ENCODE measurements around the gene ATP5F1A.
"Not testable (repeated sequence)": the region's sequence is repeated elsewhere in the genome, so short reads cannot be mapped to it uniquely, and the experiment has no call there.

Gene ATP5F1A

DNA sequence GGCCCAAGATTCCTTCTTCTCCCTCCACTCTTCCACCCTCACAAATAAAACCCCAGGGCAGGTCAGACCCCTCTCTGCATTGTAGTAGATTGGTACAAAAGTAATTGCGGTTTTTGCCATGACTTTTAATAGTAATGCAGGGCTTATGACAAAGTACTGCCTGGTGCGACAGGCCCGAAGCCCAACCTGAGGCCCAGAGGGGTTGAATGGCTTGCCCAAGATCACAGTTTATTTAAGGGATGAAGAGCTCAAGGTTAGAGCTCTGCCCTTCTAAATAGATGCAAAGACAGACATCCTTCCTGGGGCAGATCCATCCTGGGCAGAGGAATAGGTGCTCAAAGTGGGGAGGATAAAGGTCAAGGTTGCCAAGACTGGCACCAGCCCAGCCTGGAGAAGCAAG is 25.1 kb downstream of the ATP5F1A start:
- DNase-seq = no peak

DNA sequence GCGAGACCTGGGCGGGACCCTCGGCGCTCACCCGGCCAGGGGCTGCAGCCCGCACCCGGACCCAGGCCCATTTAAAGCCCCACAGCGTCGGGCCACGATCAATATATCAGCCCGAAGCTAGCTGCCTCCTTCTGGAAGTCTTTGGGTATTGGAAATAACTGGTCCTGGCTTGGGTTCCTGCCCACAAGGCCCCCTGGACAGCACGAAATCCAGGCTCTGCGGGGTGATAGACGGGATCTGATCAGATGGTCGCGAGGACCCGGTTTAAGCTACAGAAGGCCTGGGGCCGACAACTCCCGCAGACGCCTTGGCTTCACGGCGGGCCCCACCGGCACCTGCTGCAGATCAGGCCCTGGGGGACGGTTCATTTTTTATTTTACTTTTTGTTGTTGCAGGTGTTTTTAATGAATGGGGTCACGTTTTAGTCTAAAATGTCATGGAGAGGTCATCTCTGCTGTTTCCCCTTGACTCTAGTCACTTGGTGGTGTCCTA is 25.7 kb downstream of the ATP5F1A start:
- DNase-seq = no peak

DNA sequence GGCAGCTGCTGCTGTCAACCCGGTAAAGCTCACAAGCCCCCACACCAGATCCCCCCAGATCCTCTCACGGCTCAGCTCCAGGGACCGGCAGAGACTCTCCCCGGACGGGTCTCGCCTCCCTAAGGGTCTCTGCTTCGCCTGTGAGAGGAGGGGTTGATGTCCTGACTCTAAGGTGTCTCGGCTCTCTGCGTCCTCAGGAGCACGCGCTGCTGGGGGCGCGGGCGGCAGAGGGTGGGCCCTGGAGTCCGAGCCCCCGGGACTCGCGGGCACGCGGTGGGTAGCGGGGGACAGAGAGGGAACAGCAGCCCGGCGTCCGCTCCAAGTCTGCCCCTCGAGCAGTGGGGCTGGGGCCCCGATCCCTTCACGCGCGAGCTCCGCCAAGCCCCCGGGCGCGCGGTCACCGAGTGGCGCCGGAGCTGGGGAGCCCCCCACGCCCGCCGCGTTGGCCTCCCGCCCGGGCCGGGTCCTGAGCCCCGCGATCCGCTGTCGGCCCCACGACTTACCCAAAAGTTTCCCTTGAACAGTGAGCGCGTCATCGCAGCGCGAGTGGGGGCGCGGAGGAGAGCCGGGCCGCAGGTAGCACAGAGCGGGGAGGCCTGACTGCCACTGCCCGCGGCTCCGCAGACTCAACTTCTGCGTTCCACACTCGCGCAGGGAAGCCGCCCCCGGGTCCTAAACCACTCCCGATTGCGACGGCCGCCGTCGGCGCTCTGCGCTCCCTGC is 26.3 kb downstream of the ATP5F1A start, which contains the start of gene PSTPIP2:
Gene PSTPIP2, minus strand, starts transcription at position 608 of the 723 bp plus-strand sequence. Its CDS starts 72 bp downstream, at position 536.
- peak; percentile 69 to 73 for DNase-seq

DNA sequence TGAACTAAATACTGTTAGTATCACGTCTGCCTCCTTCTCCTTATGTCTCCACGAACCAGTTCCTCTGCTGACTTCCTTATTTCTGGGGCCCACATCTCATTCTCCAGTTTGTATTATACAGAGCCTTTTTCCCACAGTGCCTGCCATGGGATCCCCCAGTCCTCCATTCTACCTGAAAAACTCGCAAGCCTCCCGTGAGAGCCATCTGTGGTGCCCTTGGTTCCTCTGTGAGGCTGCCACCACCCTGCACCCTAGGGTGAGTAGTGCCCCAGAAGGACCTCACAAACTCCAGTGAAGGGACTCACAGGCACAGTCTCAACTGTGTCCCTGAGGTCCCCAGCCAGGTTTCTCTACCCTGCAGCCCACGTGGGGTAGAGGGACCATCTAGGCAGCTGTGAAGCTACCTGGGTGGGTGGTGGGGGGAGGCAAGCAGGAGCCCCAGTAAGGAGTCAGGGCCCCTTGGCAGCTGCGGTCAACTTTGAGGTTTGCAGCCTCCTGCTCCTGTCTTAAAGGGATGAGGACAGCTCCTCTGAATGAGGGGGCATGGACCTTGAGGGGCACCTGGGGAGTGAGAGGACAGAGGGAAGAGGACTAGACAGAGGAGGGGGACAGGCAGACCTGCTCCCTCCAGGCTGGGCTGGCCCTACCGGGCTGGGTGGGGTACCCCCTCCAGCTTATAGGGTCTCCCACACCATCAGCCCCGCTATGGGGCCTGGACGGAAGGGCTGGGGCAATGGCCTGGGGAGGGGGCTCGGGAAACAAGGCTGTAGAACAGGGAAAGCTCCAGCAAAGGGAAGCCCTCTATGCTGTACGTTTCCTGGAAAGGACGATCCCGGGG is 27.1 kb downstream of the ATP5F1A start:
- peak; percentile 62 to 71 for DNase-seq

DNA sequence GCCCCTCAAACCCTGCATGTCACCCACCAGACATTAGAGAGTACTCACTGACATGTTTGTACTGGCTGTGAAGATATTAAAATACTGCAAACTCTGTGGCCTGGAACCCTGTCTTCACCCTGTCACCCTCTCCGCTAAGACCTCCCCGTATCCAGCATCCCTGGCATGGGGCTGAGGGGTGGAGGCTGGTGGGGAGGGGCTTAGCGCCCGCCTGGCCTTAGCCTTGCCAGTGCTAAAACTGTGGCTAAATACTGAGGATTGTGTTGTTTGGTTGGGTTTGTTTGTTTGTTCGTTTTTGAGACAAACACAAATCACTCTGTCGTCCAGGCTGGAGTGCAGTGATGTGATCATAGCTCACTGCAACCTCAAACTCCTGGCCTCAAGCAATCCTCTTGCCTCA is 27.9 kb downstream of the ATP5F1A start:
- no peak for DNase-seq

DNA sequence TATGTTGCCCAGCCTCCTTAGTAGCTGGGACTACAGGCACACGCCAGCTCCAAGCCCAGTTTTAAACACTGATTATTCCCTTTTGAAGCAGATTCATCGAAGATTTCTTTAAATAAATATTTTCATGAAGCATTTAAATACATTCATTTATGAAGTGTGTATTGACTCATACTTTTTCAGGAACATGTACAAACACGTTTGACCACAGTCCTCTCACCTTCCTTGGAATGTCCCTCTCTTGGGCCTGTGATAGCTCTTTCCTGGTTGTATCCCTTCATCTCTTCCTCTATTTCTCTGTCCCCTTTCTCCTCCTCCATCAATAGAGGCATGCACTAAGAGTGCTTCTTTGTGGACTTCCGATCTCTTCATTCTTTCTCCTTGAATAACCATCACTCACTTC is 28.6 kb downstream of the ATP5F1A start:
- no peak for DNase-seq

DNA sequence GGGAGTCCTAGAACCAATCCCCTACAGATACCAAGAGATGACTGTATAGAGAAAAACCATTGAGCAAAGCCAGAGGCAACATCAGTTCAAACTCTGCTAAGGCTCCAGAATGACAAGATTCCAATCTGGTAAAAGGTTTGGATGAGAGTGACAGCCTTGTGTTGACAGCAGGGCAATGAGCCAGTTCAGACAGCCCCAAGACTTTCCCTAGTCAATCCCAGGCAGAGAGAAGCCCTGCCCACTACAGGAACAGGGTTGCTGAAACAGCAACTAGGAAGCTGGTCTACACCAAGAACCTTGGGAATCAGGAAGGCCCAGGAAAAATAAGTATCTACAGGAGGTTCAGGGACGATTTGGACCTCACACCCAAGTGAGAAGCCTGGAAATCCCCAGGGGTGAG is 29.3 kb downstream of the ATP5F1A start:
- peak in 1 of 2 donors; percentile 49 for DNase-seq

DNA sequence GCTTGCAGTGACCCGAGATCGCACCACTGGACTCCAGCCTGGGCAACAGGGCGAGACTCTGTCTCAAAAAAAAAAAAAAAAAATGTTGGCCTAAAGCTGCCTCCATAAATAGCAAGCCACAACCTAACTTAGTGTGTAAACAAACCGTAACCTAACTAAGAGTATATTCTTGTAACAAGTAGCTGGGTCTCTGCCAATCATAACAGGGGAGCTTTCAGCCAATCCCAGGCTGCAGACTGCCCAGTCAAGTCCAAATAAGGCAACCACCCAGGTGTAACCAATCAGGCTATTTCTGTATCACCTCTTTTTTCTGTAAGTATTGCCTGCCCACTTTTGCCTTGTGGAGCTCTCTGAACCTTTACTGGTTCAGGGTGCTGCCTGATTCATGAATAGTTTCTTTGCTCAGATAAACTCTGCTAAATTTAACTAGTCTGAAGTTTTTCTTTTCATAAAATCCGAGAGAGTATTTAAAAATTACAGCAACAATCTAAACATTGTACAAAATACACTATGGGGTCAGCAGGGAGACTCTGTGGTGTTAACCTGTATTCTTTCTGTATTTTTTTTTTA is 30.6 kb downstream of the ATP5F1A start:
- no peak for DNase-seq

DNA sequence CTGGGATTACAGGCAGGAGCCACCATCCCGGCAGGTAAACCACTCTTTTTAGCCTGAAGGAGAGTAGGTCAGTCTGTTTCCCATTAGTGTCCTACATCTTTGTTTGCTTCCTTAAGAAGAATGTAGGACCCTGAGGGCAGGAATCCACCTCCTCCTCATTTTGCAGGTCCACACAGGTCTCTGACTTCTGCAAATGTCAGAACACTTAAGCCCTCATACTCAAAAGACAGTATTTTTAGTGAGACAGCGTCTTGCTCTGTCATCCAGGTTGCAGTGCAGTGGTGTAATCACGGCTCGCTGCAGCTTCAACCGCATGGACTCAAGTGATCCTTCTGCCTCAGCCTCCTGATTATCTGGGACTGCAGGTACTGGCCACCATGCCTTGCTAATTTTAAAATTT is 35.3 kb downstream of the ATP5F1A start:
- DNase-seq = no peak

DNA sequence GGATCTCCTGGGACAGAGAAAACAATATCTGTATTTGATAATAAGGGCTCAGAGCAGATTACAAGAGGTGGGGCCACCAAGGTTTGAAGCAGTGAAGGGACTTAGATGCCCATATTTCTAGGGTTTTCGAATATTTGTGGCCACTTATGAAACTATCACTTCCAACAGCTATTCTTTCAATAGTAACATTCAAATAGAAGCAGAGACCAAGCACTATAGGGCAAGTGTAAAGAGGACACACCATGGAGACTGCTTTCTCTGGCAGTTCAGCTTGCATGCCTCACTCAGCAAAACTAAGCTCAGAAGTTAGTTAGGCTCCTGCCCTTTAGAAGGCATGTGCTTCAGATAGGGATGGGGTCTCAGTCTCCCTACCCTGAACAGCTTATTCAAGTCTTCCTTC is 36.3 kb downstream of the ATP5F1A start:
- no peak for DNase-seq

DNA sequence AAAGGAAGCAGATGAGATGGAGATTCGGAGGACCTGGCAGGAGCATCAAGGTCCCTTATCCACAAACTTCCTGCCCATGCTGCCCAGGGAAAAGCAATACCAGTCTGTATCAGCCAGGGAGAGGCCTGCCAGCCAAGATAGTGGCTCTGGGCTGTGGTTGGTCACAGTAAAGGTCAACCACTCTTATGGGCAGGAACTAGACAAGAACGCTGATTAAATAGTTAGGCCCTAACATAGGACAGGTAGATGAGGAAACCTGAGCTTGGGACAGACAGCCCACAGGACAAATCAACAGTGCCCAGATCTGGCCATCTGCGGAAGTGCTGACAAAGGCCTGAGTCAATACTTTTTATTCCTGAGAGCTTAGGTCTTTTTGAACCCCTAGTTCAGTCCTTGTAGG is 36.7 kb downstream of the ATP5F1A start:
- no peak for DNase-seq

DNA sequence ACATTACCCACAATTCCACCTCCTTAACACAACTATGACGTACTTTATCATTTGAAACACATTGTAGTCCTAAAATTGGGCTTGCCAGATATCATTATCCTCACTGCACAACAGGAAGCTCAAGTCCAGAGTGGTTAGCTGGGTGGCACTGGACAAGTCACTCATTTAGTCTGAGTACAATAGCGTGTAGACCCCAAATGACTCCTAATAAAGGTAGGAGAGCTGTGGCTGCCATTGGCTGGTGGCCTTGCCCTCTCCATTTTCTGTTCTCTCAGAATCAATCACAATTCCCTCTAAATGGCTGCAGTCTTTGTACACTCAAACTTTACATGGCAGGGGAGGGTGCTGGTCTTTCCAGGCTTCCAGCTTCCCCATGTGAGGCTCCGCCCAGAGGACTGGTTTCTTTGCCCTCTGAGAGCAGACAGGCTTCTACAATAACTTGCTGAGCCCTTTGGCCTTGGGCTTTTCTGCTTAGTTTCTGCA is 37.7 kb downstream of the ATP5F1A start:
- DNase-seq = peak; percentile 65 to 70

DNA sequence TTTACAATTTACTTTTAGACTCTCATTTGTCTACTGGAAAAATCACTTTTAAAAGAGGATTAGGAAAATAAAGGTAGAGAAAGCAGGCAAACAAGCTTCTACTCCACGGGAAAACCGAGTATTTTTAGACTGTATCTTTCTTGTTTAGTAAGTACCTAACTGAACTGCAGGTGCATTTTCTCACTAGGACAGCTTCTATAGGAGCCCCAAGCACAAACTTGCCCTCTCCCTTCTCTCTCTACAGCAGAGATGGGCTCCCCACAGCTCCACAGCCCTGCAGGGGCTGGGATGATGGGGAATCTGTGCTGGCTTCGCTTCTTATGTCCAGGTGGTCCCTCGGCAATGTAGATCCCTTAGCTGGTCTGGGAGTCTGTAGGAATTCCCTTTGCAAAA is 42.3 kb downstream of the ATP5F1A start:
- DNase-seq = no peak

DNA sequence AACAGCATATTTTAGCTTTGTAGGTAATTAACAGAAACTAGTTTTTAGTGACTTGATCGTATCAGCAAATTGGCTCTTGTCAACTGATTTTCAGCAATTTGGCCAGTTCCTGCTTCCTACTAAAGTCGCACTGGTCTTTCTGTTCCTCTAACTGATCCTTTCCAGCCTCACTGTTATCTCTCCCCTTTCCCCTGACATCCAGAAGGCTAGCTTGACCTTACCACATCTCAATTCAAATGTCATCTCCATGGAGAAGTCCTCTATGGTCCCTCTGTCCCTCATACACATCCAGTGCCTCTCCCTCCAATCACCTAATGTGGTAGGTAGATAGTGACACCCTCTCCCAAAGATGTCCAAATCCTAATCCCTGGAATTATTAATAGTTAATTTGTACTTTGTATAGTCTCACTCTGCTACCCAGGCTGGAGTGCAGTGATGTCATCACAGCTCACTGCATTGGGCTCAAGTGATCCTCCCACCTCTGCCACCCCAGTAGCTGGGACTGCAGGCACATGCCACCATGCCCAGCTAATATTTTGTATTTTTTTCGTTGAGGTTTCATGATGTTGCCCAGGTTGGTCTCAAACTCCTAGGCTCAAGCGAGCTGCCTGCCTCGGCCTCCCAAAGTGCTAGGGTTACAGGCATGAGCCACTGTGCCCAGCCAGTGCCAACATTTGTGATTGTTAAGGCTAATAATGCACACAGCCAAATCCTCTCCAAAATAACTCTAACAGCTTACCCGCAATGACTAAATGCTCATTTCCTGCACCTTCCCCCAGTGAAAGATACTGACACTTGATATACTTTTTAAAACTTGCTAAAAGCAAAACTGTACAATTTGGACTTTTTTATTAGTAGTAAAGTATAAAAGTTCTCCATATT is 42.9 kb downstream of the ATP5F1A start:
- no peak for DNase-seq

DNA sequence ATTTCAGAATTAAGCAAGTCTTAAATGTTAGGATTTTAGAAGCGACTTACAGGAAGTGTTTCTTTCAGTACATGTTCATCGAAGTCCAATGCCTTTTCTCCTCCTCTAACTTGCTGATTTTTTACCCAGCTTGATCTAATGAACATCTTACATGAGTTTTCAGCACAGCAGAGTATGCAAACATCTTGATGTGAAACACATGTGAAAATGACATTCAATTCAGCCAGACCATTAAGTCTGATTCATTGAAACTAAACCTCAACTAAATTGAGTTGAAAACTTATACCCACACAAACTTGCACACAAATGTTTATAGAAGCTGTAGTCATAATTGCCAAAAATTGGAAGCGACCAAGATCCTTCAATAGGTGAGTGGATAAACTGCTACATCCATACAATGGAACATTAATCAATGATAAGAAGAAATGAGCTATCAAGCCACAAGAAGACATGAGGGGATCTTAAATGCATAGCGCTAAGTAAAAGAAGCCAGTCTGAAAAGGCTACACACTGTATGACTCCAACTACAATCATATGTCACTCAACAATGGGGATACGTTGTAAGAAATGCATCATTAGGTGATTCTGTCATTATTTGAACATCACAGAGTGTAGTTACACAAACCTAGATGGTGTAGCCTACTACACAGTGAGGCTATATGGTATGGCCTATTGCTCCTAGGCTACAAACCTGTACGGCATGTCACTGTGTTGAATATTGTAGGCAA is 44.6 kb downstream of the ATP5F1A start:
- DNase-seq = no peak

DNA sequence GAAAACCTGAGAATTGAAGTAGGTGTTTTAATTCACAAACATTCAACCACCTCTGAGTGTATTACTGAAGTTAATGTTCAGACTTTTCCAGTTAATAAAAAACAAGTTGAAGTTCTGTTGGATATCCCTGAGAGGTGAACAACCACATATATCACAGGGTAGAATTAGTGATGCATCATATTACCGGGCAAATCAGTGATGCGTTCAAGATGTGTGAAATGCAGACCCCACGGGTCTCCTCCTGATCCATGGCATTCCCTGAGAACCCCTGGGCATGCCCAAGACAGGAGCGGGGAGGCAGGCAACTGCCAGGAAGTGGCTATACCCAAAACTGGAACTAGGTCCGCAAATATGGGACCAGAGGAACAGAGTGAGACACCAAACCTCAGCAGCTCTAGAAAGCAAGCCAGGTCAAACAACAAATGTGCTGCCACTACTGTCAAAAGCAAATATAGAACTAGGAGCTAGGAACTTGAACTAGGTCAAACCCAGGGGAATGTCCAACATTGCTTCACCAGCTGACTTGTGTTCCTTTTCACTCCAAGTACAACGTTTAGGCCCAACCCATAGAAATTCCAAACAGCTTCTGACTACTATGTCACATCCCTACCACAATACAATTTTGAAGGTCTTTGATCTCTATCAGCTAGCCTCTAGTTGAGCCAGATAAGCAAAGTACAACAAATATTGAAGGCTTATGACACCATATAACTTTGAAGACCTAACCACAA is 46.2 kb downstream of the ATP5F1A start:
- peak; percentile 99 for DNase-seq

DNA sequence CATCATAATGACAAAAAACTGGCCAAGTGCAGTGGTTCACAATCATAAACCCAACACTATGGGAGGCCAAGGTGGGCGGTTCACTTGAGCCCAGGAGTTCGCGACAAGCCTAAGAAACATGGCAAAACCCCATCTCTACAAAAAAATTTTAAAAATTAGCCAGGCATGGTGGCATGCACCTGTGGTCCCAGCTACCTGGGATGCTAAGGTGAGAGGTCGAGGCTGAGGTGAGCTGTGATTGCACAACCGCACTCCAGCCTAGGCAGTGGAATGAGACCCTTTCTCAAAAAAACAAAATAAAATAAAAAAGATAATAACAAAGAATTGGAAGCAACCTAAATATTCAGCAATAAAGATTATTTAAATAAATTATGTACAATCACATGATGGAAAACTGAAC is 47.8 kb downstream of the ATP5F1A start:
- DNase-seq = no peak

DNA sequence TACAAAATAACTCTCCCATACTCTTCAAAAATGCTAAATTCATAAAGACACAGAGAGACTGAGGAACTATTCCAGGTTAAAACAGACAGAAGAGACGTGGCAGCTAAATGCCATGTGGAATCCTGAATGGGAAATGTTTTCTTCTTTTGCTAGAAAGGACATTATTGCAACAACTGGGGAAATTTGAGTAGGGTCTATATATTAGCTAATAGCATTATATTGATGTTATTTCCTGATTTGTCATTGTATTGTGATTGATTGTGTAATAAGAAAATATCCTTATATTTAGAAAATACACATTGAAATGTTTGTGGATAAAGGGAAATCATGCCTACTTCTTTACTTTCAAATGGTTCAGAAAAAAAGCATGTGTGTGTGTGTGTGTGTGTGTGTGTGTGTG is 49.5 kb downstream of the ATP5F1A start:
- peak; percentile 91 to 93 for DNase-seq

DNA sequence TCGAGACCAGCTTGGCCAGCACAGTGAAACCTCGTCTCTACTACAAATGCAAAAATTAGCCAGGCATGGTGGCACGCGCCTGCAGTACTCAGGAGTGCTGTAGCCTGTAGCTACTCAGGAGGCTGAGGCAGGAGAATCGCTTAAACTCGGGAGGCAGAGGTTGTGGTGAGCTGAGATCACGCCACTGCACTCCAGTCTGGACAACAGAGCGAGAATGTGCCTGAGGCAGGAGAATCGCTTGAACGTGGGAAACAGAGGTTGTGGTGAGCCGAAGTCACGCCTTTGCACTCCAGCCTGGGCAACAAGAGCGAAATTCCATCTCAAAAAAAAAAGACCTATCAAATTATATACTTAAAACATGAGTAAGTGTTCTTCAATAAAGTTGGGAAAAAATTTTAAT is 50.7 kb downstream of the ATP5F1A start:
- not testable (repeated sequence) for DNase-seq

DNA sequence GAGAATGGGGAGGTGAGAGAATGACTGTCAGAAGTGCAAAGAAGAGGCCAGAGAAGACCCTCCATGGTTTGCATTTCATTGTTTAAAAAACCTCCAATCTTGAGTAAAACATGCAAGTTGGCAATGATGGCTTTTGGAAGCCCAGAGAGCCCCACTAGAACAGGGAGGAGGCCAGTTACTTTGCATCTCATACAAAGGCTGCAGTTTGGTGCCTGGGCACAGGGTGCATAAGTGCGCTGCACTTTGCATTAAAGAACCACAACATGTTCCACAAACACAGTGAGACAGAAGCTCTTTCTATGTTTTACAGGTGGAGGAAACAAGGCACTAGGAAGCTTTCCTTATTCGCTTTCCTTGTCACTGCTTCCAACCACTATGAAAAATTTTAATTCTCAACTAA is 51.4 kb downstream of the ATP5F1A start:
- DNase-seq = no peak

DNA sequence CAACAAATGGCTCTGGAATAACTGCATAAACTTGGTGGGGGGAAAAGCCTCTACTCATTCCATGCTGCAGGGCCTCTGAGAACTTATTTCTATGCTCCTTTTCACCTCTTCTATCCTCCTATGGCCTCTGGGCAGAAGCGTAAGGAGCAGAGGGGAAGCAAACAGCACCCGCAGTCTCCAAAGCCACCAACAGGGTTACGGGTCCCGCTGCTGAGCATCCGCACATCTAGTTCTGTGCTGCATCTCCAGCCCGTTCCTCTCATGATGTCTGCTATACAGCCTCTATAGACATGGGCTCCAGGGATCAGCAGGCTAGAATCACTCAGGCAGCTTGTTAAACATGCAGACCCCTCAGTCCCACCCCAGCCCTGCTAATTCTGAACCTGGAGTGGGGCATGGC is 52.0 kb downstream of the ATP5F1A start:
- no peak for DNase-seq
